ENCODE results near the gene TMEM170A. TPM values are rescaled to one million over a fixed set of nuclear protein-coding genes. Genes with fewer than 3 reads are reported as not detected.

The TMEM170A gene
- total and polyA plus RNA-seq, 8 donors = 4.3 to 12.6 (median 8.6) TPM

GRCh38 chr16:75486676-75487313, 22.3 kb upstream of the TMEM170A start:
- TF ChIP-seq, protein P1, sequence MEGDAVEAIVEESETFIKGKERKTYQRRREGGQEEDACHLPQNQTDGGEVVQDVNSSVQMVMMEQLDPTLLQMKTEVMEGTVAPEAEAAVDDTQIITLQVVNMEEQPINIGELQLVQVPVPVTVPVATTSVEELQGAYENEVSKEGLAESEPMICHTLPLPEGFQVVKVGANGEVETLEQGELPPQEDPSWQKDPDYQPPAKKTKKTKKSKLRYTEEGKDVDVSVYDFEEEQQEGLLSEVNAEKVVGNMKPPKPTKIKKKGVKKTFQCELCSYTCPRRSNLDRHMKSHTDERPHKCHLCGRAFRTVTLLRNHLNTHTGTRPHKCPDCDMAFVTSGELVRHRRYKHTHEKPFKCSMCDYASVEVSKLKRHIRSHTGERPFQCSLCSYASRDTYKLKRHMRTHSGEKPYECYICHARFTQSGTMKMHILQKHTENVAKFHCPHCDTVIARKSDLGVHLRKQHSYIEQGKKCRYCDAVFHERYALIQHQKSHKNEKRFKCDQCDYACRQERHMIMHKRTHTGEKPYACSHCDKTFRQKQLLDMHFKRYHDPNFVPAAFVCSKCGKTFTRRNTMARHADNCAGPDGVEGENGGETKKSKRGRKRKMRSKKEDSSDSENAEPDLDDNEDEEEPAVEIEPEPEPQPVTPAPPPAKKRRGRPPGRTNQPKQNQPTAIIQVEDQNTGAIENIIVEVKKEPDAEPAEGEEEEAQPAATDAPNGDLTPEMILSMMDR (IDR thresholded peaks at IDR 0.05) = no peak
- intact Hi-C loops (cut with DNase I) = no loop called here
- H3K4me1 ChIP-seq = no peaks in the 10 kb centered on the region
- H3K27me3 ChIP-seq = no peaks in the 10 kb centered on the region
- FAIRE-seq (no peak), ATAC-seq (no peak), DNase-seq (peak in 1 of 6 donors; percentile 1)
- 80 to 85% methylated on average over 2 of the region's 2 CpGs for WGBS, 2 donors
- H3K9me3 ChIP-seq = no peaks in the 10 kb centered on the region
- H3K4me3 ChIP-seq = no peak overlapping the region
- no peaks in the 10 kb centered on the region for H3K36me3 ChIP-seq
- no peak overlapping the region for H3K27ac ChIP-seq

GRCh38 chr16:75486014-75486675, 21.7 kb upstream of the TMEM170A start:
- H3K4me1 ChIP-seq = no peaks in the 10 kb centered on the region
- H3K27ac ChIP-seq = no peak overlapping the region
- H3K36me3 ChIP-seq = no peaks in the 10 kb centered on the region
- 60 to 66% methylated on average over 9 of the region's 9 CpGs for WGBS, 2 donors
- H3K27me3 ChIP-seq = no peaks in the 10 kb centered on the region
- intact Hi-C loops (cut with DNase I) = no loop called here
- DNase-seq (peak in 1 of 6 donors; percentile 5), FAIRE-seq (no peak), ATAC-seq (peak in 3 of 4 donors; percentile 42 to 58 (median 56))
- TF ChIP-seq, protein P1 (IDR thresholded peaks at IDR 0.05) = no peak
- H3K9me3 ChIP-seq = no peaks in the 10 kb centered on the region
- H3K4me3 ChIP-seq = no peak overlapping the region

GRCh38 chr16:75485230-75486013, 20.9 kb upstream of the TMEM170A start:
- ATAC-seq = no peak
- FAIRE-seq = no peak
- TF ChIP-seq, protein P1 (IDR thresholded peaks at IDR 0.05) = no peak
- H3K36me3 ChIP-seq = no peaks in the 10 kb centered on the region
- WGBS, 2 donors = 79 to 85% methylated on average over 7 of the region's 7 CpGs
- H3K4me1 ChIP-seq = no peaks in the 10 kb centered on the region
- no peak overlapping the region for H3K4me3 ChIP-seq
- no peak overlapping the region for H3K27ac ChIP-seq
- peak in 1 of 6 donors; percentile 7 for DNase-seq
- intact Hi-C loops (cut with DNase I) = no loop called here
- H3K9me3 ChIP-seq = no peaks in the 10 kb centered on the region
- H3K27me3 ChIP-seq = no peaks in the 10 kb centered on the region

- no peak for FAIRE-seq
- TF ChIP-seq, protein P1 (IDR thresholded peaks at IDR 0.05) = no peak
- Histone ChIP-seq H3K27ac (no peak overlapping the region), H3K27me3 (no peaks in the 10 kb centered on the region), H3K9me3 (no peaks in the 10 kb centered on the region), H3K36me3 (no peaks in the 10 kb centered on the region), H3K4me3 (no peak overlapping the region), H3K4me1 (no peaks in the 10 kb centered on the region)
- no peak for DNase-seq
- intact Hi-C loops (cut with DNase I) = no loop called here
- WGBS, 2 donors = 78 to 98% methylated on average over 2 of the region's 2 CpGs
- peak in 3 of 4 donors; percentile 18 to 77 (median 57) for ATAC-seq
Observed at GRCh38 chr16:75483222-75483621, 18.7 kb upstream of the TMEM170A start.
